GM08714 (cell line): ENCODE results near the gene GATA3.

Experiments
- H3K4me3 ChIP-seq: fragments of 200-500 bp; sonication (Bioruptor generic); 2 replicates; pipeline ENCODE4 v1.5.1; 2014; ENCODE audit warnings: mild to moderate bottlenecking, low read length, inconsistent platforms
- ZNF274 ChIP-seq: IDR thresholded peaks from 2 replicates; pipeline ENCODE4 v1.6.1; 2012; ENCODE audit warnings: mild to moderate bottlenecking, low read depth, low read length

GATA3 gene

DNA sequence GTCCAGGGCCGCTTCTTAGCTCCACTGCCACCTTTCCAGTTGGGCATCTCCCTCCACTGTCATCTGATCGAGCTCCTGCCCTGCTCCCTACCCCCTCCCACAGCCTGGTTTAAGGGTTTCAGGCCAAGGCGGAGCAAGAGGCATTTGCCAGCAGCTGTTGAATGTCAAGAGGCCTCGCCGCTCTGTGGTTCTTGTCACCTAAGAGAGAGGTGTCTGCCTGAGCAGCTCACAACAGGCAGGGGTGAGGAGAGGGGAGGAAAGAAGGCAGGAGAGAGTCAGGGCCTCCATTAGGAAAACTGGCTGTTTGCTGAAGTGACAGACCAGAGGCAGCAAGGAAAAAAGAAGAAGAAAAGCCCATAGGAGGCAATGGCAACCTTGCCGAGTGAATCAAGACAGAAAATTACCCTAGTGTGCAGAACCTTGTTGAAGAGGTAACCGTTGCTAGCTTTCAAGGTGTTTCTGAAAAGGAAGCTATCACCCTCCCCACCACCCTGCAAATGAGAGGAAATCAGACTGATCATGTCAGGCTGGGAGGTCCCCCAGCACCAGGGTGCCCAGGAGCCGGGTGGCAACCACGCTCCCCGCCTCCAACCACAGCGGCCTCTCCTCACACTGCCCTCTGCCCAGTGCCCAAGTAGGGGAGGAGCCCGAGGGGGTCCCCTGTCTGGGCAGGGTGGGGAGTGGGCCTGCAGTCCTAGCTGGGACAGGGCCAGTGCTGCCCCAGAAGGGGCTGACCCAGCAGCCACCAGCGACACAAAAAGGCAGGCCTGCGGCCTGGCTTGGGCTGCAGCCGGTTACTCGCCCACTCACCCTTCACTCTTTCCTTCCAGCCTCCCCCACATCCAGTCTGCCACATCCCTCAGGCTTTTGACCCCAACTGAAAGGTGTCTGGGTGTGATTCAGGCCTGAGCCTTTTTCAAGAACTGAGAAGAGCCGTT is 7.1 kb downstream of the GATA3 start:
- TF ChIP-seq ZNF274, result no peak
- H3K4me3 ChIP-seq, result peak overlapping the region; percentile 47; the same call in 1 of the 2 replicates

DNA sequence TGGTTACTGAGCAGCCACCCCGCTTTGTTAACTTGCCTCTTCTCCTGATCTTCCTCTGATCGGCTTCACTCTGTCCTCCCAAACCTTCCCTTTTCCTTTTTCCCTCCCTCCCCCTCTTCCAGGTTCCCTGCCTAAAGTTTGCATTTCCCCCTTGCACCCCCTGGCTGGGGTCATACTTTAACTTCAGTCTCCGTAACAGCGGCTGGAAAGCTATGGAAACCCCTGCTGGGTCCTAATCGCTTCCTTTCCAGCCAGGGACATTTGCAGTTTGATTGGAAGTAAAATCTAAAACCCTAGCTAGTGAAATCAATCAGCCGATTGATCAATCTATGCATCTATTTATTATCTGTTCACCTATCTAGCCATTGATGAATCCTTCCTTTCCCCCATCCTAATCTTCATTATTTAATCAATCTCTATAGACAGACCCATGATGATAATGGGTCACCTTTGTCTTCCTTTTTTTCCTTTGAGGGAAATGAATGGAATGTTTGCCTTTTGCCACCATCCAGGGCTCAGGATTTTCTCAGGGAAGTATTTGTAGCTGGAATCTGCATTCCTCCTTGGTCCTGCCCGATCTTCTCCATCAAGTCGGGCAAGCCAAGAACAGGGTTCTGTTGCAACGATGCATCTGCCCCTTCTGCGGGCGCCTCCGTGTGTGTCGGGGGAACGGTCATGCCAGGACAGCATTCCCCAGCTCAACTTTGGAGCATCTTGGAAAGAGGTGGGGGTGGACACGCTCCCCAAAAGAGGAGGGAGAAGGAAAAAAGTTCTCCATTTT is 8.8 kb downstream of the GATA3 start:
- no peak for TF ChIP-seq ZNF274
- H3K4me3 ChIP-seq, result no peak overlapping the region

DNA sequence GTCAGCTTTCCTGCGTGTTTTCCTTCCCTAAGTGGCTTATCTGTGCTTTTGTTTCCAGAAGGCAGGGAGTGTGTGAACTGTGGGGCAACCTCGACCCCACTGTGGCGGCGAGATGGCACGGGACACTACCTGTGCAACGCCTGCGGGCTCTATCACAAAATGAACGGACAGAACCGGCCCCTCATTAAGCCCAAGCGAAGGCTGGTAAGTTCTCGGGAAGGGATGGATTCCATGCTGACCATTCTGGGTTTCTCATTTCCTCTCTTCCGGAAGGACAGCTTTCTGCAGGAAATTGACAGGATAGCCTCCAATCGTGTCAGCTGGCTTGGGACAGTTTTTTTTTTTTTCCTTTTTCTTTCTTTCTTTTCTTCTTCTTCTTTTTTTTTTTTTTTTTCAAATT is 9.4 kb downstream of the GATA3 start:
- H3K4me3 ChIP-seq, result no peak overlapping the region
- no peak for TF ChIP-seq ZNF274

DNA sequence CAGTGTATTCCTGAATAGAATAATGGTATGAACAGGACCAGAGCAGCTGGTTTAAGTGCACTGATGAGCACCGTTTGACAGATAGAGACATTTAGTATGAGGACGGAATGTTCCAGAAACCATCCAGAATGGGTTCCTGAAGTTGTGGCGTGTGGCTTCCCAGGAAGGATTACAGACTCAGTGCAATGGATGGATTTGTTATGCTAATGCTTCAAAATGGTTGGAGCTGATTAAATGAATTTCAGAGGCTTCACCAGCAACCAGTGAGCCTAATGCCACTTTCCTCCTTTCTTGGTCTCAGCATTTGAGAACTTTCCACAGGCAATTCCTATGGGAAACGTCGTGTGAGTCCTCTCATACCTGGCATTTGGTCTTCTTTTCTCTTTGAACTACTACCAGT is 9.9 kb downstream of the GATA3 start:
- no peak overlapping the region for H3K4me3 ChIP-seq
- TF ChIP-seq ZNF274, result no peak

DNA sequence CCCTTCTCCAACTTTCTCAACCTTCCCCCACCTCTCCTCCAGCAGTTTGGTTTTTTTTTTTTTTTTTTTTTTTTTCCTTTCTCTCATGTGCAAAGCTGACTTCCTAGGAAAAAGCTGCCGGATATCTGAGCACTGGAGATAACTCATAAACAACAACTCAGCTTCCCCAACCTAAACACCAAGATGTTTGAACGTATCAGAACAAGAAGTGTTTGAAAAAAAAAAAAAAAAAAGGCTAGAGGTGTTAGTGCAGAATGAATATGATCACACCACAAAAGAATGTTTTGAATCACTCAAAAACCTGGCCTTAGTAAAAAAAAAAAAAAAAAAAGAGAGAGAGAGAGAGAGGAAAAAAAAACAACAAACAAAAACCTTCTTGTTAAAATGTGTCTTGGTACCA is 11.2 kb downstream of the GATA3 start:
- TF ChIP-seq ZNF274, result no peak
- no peak overlapping the region for H3K4me3 ChIP-seq

DNA sequence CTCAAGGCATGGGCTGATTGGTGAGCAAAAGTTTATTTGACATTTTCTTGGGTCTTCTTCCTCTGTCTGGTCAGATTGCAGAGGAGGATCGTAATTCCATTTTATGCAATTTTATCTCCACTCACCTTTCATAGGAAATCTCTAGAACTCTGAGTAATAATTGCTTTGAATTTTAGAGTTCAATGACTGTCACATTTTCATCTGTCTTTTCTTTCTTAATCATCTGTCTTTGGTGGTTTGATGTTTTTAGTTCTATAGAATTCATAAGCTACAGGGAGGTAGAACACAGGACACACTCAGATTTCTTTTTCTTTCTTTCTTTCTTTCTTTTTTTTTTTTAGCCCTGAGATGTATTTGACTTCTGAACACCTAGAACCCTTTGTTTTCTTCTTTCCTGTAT is 11.6 kb downstream of the GATA3 start:
- no peak overlapping the region for H3K4me3 ChIP-seq
- no peak for TF ChIP-seq ZNF274

DNA sequence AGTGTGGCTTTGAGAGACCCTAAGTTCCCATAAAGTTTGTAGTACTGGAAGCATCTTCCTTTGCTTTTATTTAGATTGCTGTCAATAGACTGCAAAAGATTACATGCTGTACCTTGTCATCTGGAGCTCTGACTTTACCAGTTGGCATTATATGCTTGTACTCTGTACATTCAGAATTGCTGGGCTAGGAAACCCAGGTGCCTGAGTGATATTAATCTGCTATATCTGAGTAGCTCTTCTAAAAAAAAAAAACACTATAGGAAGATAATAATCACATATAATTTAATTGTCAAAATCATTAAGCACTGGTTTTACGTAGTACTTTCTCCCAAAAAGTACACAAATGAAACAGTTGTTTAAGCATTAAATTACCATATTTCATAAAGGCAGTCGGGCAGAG is 12.3 kb downstream of the GATA3 start:
- no peak overlapping the region for H3K4me3 ChIP-seq
- no peak for TF ChIP-seq ZNF274

DNA sequence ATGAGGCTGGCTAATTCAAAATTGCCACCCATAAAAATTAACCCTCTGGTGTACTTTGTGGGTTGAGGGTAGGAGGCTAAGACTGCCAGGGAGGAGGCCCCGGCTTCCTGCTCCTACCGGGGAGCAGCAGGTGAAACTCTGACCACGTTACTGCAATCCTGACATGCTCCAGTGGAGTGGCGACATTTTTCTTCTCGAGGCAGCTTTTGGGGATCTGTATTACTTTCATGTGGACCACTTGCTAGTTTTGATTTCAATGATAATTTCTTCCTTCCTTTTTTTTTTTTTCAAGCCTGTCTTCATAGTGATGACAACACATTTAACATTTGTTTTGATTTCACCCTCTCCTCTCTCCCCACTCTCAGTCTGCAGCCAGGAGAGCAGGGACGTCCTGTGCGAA is 14.6 kb downstream of the GATA3 start:
- no peak overlapping the region for H3K4me3 ChIP-seq

DNA sequence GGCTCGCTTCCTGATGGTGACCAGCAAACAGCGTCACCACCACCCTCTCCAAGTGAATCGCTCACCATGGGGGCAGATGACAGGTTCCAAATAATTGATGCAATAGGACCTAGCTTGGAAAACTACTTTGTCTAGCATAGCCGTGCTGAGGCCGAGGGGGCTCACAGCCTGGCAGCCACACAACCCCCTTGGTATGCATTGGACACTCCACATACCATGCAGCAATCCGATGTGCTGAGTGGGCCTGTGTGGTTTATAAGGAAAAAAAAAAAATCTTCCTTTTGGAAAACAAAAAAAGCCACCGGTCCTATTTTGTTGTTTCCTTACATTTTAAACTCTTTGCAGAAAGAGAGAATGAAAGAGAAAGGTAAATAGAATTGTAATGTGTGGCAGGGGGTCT is 15.1 kb downstream of the GATA3 start:
- H3K4me3 ChIP-seq, result no peak overlapping the region
- TF ChIP-seq ZNF274, result no peak

More for the DNA sequence above, 14.6 kb downstream of the GATA3 start:
- TF ChIP-seq ZNF274, result no peak

DNA sequence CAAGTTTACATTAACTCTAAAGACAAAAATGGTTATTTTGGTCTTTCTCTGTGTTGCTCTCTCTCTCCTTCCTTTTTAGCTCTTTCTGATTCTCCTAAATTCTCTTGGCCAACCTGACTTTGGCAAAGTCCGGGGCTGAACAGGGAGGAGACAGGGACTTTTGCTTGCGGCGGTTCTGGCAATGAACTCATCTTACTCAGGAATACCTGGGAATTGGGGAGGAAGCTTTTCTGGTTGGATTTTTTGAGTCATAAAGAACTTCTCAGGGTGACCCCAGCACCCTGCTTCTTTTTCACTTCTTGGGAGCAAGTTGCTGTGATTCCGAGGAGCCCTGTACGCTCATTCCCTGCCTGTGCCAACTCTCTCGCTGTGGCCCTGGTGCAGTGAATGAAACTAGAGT is 16.0 kb downstream of the GATA3 start:
- H3K4me3 ChIP-seq, result no peak overlapping the region
- TF ChIP-seq ZNF274, result no peak

DNA sequence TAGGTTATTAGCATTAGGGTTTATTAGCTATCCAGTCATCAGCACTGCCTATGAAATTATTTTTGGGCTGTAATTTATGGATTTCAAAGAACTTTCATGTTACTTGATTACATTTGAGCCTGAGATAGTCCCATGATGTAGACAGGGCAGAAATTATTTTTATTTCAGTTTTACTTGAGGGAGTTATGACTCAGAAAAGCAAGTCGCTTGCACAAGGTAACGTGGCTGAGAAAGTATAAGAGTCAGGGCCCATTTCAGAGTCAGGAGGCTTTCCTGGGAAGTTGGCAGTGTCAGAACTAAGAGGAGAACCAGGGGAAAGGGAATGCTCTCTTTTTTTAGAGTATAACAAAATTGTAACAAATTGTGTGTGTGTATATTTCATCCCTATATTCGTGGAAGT is 16.5 kb downstream of the GATA3 start:
- no peak for TF ChIP-seq ZNF274
- no peak overlapping the region for H3K4me3 ChIP-seq

DNA sequence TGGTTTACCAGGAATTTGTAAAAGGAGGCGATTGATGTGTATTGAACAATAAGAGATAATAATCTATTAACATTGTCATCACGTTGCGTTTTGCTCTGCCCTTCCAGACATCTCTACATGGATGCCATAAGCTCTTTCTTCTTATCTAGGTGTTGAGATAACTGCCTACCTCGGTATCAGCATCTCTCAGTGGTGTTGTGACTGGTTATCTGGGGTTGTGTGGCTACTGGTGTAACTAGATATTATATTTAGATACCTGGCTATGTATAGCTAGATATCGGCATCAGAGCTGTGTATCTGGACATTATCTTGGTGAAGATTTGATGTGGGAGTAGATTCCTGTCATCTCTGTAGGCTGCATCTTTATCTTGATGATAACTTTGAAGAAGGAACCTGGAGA is 17.2 kb downstream of the GATA3 start:
- no peak for TF ChIP-seq ZNF274

DNA sequence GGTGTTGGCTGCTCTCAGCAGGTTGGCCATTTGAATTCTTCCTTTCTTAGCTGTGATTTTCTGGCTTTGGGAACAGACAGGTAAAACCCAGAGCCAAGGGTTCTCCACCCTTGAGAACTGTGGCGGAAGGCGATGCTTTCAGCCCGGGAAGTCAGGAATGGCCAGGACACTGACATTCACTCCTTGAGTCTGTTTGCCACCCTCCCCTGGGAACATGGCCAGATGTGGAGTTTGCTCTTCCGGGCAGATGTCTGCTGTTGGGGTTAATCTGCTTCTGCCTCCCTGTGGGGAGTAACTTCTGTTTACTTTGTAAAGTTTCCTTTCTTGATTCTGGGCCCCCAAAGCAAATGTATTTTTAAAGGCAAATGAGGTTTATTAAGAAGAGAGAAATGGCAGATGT is 17.7 kb downstream of the GATA3 start:
- no peak overlapping the region for H3K4me3 ChIP-seq

More for the DNA sequence above, 17.2 kb downstream of the GATA3 start:
- no peak overlapping the region for H3K4me3 ChIP-seq

DNA sequence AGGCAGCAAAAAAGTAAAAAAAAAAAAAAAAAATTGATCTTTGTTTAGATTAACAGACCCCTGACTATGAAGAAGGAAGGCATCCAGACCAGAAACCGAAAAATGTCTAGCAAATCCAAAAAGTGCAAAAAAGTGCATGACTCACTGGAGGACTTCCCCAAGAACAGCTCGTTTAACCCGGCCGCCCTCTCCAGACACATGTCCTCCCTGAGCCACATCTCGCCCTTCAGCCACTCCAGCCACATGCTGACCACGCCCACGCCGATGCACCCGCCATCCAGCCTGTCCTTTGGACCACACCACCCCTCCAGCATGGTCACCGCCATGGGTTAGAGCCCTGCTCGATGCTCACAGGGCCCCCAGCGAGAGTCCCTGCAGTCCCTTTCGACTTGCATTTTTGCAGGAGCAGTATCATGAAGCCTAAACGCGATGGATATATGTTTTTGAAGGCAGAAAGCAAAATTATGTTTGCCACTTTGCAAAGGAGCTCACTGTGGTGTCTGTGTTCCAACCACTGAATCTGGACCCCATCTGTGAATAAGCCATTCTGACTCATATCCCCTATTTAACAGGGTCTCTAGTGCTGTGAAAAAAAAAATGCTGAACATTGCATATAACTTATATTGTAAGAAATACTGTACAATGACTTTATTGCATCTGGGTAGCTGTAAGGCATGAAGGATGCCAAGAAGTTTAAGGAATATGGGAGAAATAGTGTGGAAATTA is 19.4 kb downstream of the GATA3 start:
- no peak for TF ChIP-seq ZNF274

More for the DNA sequence above, 17.7 kb downstream of the GATA3 start:
- TF ChIP-seq ZNF274, result no peak

More for the DNA sequence above, 19.4 kb downstream of the GATA3 start:
- H3K4me3 ChIP-seq, result no peak overlapping the region
